ENCODE measurements around the gene CNTN5.
"Not testable (repeated sequence)": the region's sequence is repeated elsewhere in the genome, so short reads cannot be mapped to it uniquely, and the experiment has no call there.

Gene CNTN5

GRCh38 chr11:99275521-99275920 is 254.8 kb downstream of the CNTN5 start:
- no peak for DNase-seq (ENCODE audit: low read depth)

GRCh38 chr11:99277281-99277680 is 256.5 kb downstream of the CNTN5 start:
- no peak for DNase-seq (ENCODE audit: low read depth)

GRCh38 chr11:99279266-99279665 is 258.5 kb downstream of the CNTN5 start:
- DNase-seq (ENCODE audit: low read depth): no peak

GRCh38 chr11:99281331-99281730 is 260.6 kb downstream of the CNTN5 start:
- no peak for DNase-seq (ENCODE audit: low read depth)

GRCh38 chr11:99297925-99298324 is 277.2 kb downstream of the CNTN5 start:
- DNase-seq (ENCODE audit: low read depth): not testable (repeated sequence)

GRCh38 chr11:99307510-99308088 is 286.9 kb downstream of the CNTN5 start:
- DNase-seq (ENCODE audit: low read depth): no peak

GRCh38 chr11:99311870-99312269 is 291.1 kb downstream of the CNTN5 start:
- DNase-seq (ENCODE audit: low read depth): no peak

- no peak for DNase-seq (ENCODE audit: low read depth)
Measured at GRCh38 chr11:99316776-99317520, 296.2 kb downstream of the CNTN5 start.

- DNase-seq (ENCODE audit: low read depth): no peak
Measured at GRCh38 chr11:99320769-99321290, 300.1 kb downstream of the CNTN5 start.

GRCh38 chr11:99325847-99326246 is 305.1 kb downstream of the CNTN5 start:
- peak; percentile 39 for DNase-seq (ENCODE audit: low read depth)

- no peak for DNase-seq (ENCODE audit: low read depth)
Measured at GRCh38 chr11:99327066-99327465, 306.3 kb downstream of the CNTN5 start.

GRCh38 chr11:99327527-99327926 is 306.8 kb downstream of the CNTN5 start:
- no peak for DNase-seq (ENCODE audit: low read depth)

- no peak for DNase-seq (ENCODE audit: low read depth)
Measured at GRCh38 chr11:99333621-99334020, 312.9 kb downstream of the CNTN5 start.

GRCh38 chr11:99343117-99343516 is 322.4 kb downstream of the CNTN5 start:
- DNase-seq (ENCODE audit: low read depth): no peak

- DNase-seq (ENCODE audit: low read depth): no peak
Measured at GRCh38 chr11:99349151-99349673, 328.5 kb downstream of the CNTN5 start.

- no peak for DNase-seq (ENCODE audit: low read depth)
Measured at GRCh38 chr11:99351624-99352023, 330.9 kb downstream of the CNTN5 start.

- no peak for DNase-seq (ENCODE audit: low read depth)
Measured at GRCh38 chr11:99352642-99353041, 331.9 kb downstream of the CNTN5 start.

GRCh38 chr11:99366546-99366945 is 345.8 kb downstream of the CNTN5 start:
- no peak for DNase-seq (ENCODE audit: low read depth)

GRCh38 chr11:99368583-99368982 is 347.8 kb downstream of the CNTN5 start:
- no peak for DNase-seq (ENCODE audit: low read depth)

- DNase-seq (ENCODE audit: low read depth): peak; percentile 16
Measured at GRCh38 chr11:99370549-99371216, 349.9 kb downstream of the CNTN5 start.

GRCh38 chr11:99371257-99371656 is 350.5 kb downstream of the CNTN5 start:
- DNase-seq (ENCODE audit: low read depth): no peak

GRCh38 chr11:99376463-99376862 is 355.7 kb downstream of the CNTN5 start:
- no peak for DNase-seq (ENCODE audit: low read depth)
